Body of pancreas (tissue), 4 donors: Measurements from ENCODE around the gene HECW1.

Experiments used
- CTCF ChIP-seq, 7 experiments: fragments of 450-650 bp in 4 of 7; fragments of 200-600 bp in 3 of 7; sonication (generic) in 3 of 7; IDR thresholded peaks; one replicate each; pipeline ENCODE4 v1.5.1; 2016 to 2019; ENCODE audit warnings: antibody characterized with exemption in 7 of 7
- POLR2A ChIP-seq, 3 donors: fragments of 450-650 bp; IDR thresholded peaks; one replicate each; pipeline ENCODE4 v1.6.1; 2016; ENCODE audit warnings: antibody characterized with exemption in 3 of 3, mild to moderate bottlenecking in 2 of 3

GRCh38 chr7:43462836-43463235, 350.4 kb downstream of the HECW1 start:
- TF ChIP-seq CTCF (IDR thresholded peaks at IDR 0.05) (no peak), POLR2A (IDR thresholded peaks at IDR 0.05) (no peak)
